ENCODE results near the gene GPNMB. TPM values are rescaled to one million over a fixed set of nuclear protein-coding genes. Genes with fewer than 3 reads are reported as not detected.
"Not testable (repeated sequence)": the region's sequence is repeated elsewhere in the genome, so short reads cannot be mapped to it uniquely, and the experiment has no call there.

GPNMB gene
- total RNA-seq, 6 donors from 2014 or later: 68.5 to 309 (median 159) TPM

DNA sequence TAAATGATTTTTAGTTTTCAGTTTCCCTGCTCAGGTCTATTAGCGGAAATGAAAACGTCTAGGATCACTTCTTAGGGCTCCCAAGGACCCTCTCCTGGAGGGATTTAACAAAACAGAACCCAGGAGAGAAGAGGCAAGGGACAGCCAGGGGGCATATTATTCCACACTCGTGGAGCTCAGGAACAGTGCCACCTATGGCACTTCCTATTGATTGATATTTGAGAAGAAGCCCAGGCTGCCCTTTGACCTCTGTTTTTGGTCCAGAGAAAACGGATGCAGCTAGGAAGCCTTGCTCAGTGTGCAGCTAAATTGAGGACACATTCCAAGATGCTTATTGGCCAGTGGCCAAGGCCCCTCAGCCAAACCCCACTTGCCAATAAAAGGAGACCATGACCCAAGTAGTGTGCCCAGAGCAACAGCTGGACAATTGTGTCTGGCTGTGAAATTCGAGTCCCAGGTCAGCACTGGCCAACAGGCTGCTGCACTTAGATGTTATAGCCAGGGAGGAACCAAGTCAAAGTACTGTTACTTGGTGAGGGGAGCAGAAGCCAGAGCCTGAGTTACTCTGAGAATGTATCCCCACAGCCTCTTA lies 24.0 kb upstream of the GPNMB start:
- 62 to 67% methylated on average over 4 to 5 of the region's 5 CpGs for WGBS, 2 donors
- Histone ChIP-seq H3K27me3 (no peaks in the 10 kb centered on the region), H3K27ac (no peak overlapping the region), H3K9me3 (no peaks in the 10 kb centered on the region), H3K4me3 (no peak overlapping the region), H3K36me3 (no peaks in the 10 kb centered on the region), H3K4me1 (no peaks in the 10 kb centered on the region)
- no peak for ATAC-seq (ENCODE audit: low FRiP score in 2 of 2)
- TF ChIP-seq POLR2A (IDR thresholded peaks at IDR 0.05) (no peak), POLR2AphosphoS5 (IDR thresholded peaks at IDR 0.05) (no peak), EP300 (IDR thresholded peaks at IDR 0.05) (no peak)
- TF ChIP-seq, protein P1, sequence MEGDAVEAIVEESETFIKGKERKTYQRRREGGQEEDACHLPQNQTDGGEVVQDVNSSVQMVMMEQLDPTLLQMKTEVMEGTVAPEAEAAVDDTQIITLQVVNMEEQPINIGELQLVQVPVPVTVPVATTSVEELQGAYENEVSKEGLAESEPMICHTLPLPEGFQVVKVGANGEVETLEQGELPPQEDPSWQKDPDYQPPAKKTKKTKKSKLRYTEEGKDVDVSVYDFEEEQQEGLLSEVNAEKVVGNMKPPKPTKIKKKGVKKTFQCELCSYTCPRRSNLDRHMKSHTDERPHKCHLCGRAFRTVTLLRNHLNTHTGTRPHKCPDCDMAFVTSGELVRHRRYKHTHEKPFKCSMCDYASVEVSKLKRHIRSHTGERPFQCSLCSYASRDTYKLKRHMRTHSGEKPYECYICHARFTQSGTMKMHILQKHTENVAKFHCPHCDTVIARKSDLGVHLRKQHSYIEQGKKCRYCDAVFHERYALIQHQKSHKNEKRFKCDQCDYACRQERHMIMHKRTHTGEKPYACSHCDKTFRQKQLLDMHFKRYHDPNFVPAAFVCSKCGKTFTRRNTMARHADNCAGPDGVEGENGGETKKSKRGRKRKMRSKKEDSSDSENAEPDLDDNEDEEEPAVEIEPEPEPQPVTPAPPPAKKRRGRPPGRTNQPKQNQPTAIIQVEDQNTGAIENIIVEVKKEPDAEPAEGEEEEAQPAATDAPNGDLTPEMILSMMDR (IDR thresholded peaks at IDR 0.05): no peak
- no peak for DNase-seq

DNA sequence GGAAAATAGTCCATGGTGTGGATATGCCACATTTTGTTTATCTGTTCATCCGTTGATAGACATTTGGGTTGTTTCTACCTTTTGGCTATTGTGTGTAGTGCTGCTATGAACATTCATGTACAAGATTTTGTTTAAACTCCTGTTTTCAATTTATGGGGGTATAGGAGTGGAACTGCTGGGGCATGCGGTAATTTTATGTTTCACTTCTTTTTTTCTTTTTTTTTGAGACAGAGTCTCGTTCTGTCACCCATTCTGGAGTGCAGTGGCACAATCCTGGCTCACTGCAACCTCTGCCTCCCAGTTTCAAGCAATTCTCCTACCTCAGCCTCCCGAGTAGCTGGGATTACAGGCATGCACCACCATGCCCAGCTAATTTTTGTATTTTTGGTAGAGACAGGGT lies 22.2 kb upstream of the GPNMB start:
- ATAC-seq (ENCODE audit: low FRiP score in 2 of 2); H3K9me3 ChIP-seq; H3K27me3 ChIP-seq; H3K27ac ChIP-seq; H3K4me3 ChIP-seq; H3K36me3 ChIP-seq; DNase-seq; H3K4me1 ChIP-seq: not testable (repeated sequence)
- WGBS, 2 donors: 79 to 85% methylated on average over 4 of the region's 4 CpGs

DNA sequence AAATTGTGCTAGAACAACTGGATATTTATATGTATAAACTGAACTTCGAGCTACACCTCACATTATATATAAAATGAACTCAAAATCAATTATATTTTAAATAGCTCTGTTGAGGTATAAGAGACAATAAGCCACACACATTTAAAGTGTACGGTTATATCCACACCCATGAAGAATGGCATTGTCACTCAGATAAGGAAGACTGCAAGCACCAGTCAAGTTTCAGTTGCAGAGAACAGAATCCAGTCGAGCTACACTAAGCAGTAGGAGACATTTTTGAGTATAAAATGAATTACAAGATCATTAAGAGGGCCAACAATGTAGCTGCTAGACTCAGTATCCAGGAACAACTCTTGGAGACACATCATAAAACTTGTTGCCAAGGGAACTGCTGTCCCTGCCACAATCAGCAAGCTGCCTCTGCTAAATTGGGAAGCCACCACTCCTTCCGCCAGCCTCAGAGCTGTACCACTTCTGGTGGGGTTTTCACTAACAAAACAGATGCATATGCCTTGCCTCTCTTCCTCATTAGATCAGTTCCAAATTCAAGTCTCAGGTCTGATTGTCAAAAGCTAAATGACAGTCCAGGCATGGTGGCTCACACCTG lies 19.6 kb upstream of the GPNMB start:
- H3K4me3 ChIP-seq: no peak overlapping the region
- H3K27me3 ChIP-seq: no peaks in the 10 kb centered on the region
- no peaks in the 10 kb centered on the region for H3K9me3 ChIP-seq
- DNase-seq (no peak), ATAC-seq (ENCODE audit: low FRiP score in 2 of 2) (no peak)
- no peaks in the 10 kb centered on the region for H3K36me3 ChIP-seq
- H3K4me1 ChIP-seq: no peaks in the 10 kb centered on the region
- WGBS, 2 donors: 72 to 81% methylated on average over 4 of the region's 4 CpGs
- H3K27ac ChIP-seq: no peak overlapping the region
- TF ChIP-seq POLR2AphosphoS5 (IDR thresholded peaks at IDR 0.05) (no peak), EP300 (IDR thresholded peaks at IDR 0.05) (no peak), POLR2A (IDR thresholded peaks at IDR 0.05) (no peak)
- TF ChIP-seq, protein P1 (IDR thresholded peaks at IDR 0.05): no peak

DNA sequence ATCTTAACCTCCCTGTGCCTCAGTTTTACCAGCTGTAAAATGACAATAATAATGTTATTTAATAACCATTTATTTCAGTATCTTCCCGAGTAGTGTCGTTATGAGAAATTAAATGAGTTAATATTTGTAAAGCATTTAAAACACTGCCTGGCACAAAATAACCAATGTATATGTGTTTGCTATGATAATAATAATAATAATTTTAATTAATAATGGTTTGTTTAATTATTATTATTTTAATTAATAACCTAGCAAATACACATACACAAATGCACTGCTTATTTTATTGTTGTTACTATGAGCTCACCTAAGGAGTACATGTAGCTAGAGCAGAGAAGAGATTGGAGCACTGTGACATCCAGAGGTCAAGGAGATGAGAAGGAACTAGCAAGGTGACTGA lies 18.2 kb upstream of the GPNMB start:
- H3K4me1 ChIP-seq: no peaks in the 10 kb centered on the region
- H3K9me3 ChIP-seq: no peaks in the 10 kb centered on the region
- no peak for ATAC-seq (ENCODE audit: low FRiP score in 2 of 2)
- TF ChIP-seq, protein P1 (IDR thresholded peaks at IDR 0.05): no peak
- no peak for TF ChIP-seq POLR2A (IDR thresholded peaks at IDR 0.05)
- no peak for TF ChIP-seq EP300 (IDR thresholded peaks at IDR 0.05)
- TF ChIP-seq POLR2AphosphoS5 (IDR thresholded peaks at IDR 0.05): no peak
- no peaks in the 10 kb centered on the region for H3K27me3 ChIP-seq
- no peaks in the 10 kb centered on the region for H3K36me3 ChIP-seq
- WGBS, 2 donors: 94 to 96% methylated on average over 2 of the region's 2 CpGs
- H3K4me3 ChIP-seq: no peak overlapping the region
- DNase-seq: no peak
- no peak overlapping the region for H3K27ac ChIP-seq

DNA sequence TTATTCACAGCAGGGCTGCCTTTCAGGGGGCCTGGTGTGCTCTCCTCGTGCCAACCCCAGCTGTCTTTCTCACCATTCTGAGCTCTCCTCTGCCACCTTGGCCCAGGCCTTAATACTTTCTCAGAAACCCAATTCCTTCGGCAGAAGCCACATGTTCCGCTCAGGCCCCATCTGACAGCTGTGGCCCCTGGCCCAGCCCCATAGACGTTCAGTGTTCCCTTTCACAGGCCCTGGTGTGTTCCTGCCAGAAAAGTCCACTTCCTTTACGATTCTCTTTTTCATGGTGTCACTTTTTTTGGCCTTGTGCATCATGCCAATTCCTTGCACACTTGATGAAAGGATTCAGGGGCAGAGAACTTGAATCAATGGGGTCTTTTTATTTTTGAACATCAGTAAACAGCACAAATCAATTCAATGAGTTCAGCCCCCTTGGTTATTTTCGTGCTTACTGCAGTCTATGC lies 15.9 kb upstream of the GPNMB start:
- H3K36me3 ChIP-seq: no peaks in the 10 kb centered on the region
- H3K4me1 ChIP-seq: no peaks in the 10 kb centered on the region
- no peak for TF ChIP-seq POLR2AphosphoS5 (IDR thresholded peaks at IDR 0.05)
- TF ChIP-seq POLR2A (IDR thresholded peaks at IDR 0.05): no peak
- no peak for TF ChIP-seq EP300 (IDR thresholded peaks at IDR 0.05)
- TF ChIP-seq, protein P1 (IDR thresholded peaks at IDR 0.05): no peak
- no peaks in the 10 kb centered on the region for H3K27me3 ChIP-seq
- ATAC-seq (ENCODE audit: low FRiP score in 2 of 2) (no peak), DNase-seq (no peak)
- no peak overlapping the region for H3K4me3 ChIP-seq
- no peaks in the 10 kb centered on the region for H3K9me3 ChIP-seq
- WGBS, 2 donors: 76 to 77% methylated on average over 6 of the region's 6 CpGs
- no peak overlapping the region for H3K27ac ChIP-seq
